H9 (cell line): ENCODE data around the gene DCDC1. TPM values are rescaled to one million over a fixed set of nuclear protein-coding genes. Genes with fewer than 3 reads are reported as not detected.

Experiments
- DNase-seq: peaks from one replicate; pipeline ENCODE4 v3.0.0-alpha.2; 2017
- H2AFZ ChIP-seq: one replicate; pipeline ENCODE4 v1.6.1; 2013; ENCODE audit warnings: mild to moderate bottlenecking, low read length, control low read depth, moderate library complexity
- H2AK5ac ChIP-seq: 2 replicates; pipeline ENCODE4 v1.6.1; 2013; ENCODE audit warnings: low read length, control low read depth, mixed read lengths; ENCODE audit not compliant: insufficient read length
- H2BK120ac ChIP-seq: one replicate; pipeline ENCODE4 v1.6.1; 2013; ENCODE audit warnings: low read depth, mild to moderate bottlenecking, low read length, control low read depth, inconsistent platforms; ENCODE audit not compliant: poor library complexity, severe bottlenecking
- H2BK12ac ChIP-seq: 2 replicates; pipeline ENCODE4 v1.6.1; 2013; ENCODE audit warnings: low read length, control low read depth, mixed read lengths, low read depth; ENCODE audit not compliant: insufficient read length
- H2BK15ac ChIP-seq: 2 replicates; pipeline ENCODE4 v1.6.1; 2013; ENCODE audit warnings: low read depth, low read length, control low read depth
- H2BK20ac ChIP-seq: one replicate; pipeline ENCODE4 v1.6.1; 2013; ENCODE audit warnings: low read depth, mild to moderate bottlenecking, low read length, control low read depth, inconsistent platforms; ENCODE audit not compliant: poor library complexity, severe bottlenecking
- H2BK5ac ChIP-seq: 2 replicates; pipeline ENCODE4 v1.6.1; 2013; ENCODE audit warnings: low read length, control low read depth, mixed read lengths; ENCODE audit not compliant: insufficient read length
- H3K14ac ChIP-seq: 2 replicates; pipeline ENCODE4 v1.6.1; 2013; ENCODE audit warnings: low read length, control low read depth; ENCODE audit not compliant: insufficient read depth
- H3K18ac ChIP-seq: 2 replicates; pipeline ENCODE4 v1.6.1; 2013; ENCODE audit warnings: low read depth, mild to moderate bottlenecking, mixed read lengths, low read length, control low read depth; ENCODE audit not compliant: insufficient read length
- H3K23ac ChIP-seq: 2 replicates; pipeline ENCODE4 v1.6.1; 2013; ENCODE audit warnings: low read length, control low read depth, mixed read lengths, low read depth; ENCODE audit not compliant: insufficient read length
- H3K23me2 ChIP-seq: 2 replicates; pipeline ENCODE4 v1.6.1; 2013; ENCODE audit warnings: low read depth, mild to moderate bottlenecking, mixed read lengths, low read length, control low read depth; ENCODE audit not compliant: insufficient read length, poor library complexity, severe bottlenecking
- H3K27ac ChIP-seq: 2 replicates; pipeline ENCODE4 v1.5.1; 2013; ENCODE audit warnings: low read length, control low read depth, mixed read lengths, low read depth; ENCODE audit not compliant: insufficient read length
- H3K27me3 ChIP-seq: 2 replicates; pipeline ENCODE4 v1.6.1; 2013; ENCODE audit warnings: low read length, control low read depth, inconsistent platforms; ENCODE audit not compliant: insufficient read depth
- H3K4ac ChIP-seq: 2 replicates; pipeline ENCODE4 v1.6.1; 2013; ENCODE audit warnings: low read depth, mild to moderate bottlenecking, control low read depth, inconsistent platforms, low read length, moderate library complexity
- H3K4me1 ChIP-seq: 2 replicates; pipeline ENCODE4 v1.6.1; 2013; ENCODE audit warnings: low read length, control low read depth, inconsistent platforms; ENCODE audit not compliant: insufficient read depth
- H3K4me2 ChIP-seq: 2 replicates; pipeline ENCODE4 v1.6.1; 2013; ENCODE audit warnings: low read length, control low read depth, mixed read lengths; ENCODE audit not compliant: insufficient read length, insufficient read depth
- H3K56ac ChIP-seq: 2 replicates; pipeline ENCODE4 v1.6.1; 2013; ENCODE audit warnings: low read depth, mild to moderate bottlenecking, mixed read lengths, low read length, control low read depth; ENCODE audit not compliant: insufficient read length
- H3K79me1 ChIP-seq: 2 replicates; pipeline ENCODE4 v1.6.1; 2013; ENCODE audit warnings: low read depth, mild to moderate bottlenecking, moderate library complexity, low read length, control low read depth, inconsistent platforms; ENCODE audit not compliant: insufficient read depth, poor library complexity, severe bottlenecking
- H3K79me2 ChIP-seq: 2 replicates; pipeline ENCODE4 v1.6.1; 2013; ENCODE audit warnings: low read length, control low read depth, inconsistent platforms; ENCODE audit not compliant: insufficient read depth
- H3K9ac ChIP-seq: 2 replicates; pipeline ENCODE4 v1.6.1; 2013; ENCODE audit warnings: low read length, control low read depth, mixed read lengths; ENCODE audit not compliant: insufficient read length; ENCODE audit errors: extremely low read depth
- H3K9me3 ChIP-seq: one replicate; pipeline ENCODE4 v1.6.1; 2013; ENCODE audit warnings: low read depth, low read length, inconsistent platforms; ENCODE audit not compliant: control insufficient read depth
- H3T11ph ChIP-seq: one replicate; pipeline ENCODE4 v1.6.1; 2013; ENCODE audit warnings: mild to moderate bottlenecking, low read length, control low read depth, inconsistent platforms
- H4K20me1 ChIP-seq: one replicate; pipeline ENCODE4 v1.6.1; 2013; ENCODE audit not compliant: control insufficient read depth, insufficient read length, insufficient read depth
- H4K5ac ChIP-seq: 2 replicates; pipeline ENCODE4 v1.6.1; 2013; ENCODE audit warnings: low read depth, mild to moderate bottlenecking, mixed read lengths, low read length, control low read depth; ENCODE audit not compliant: insufficient read length
- H4K8ac ChIP-seq: replicated peaks from 2 replicates; pipeline ENCODE4 v1.6.1; 2013; ENCODE audit warnings: low read length, control low read depth, mixed read lengths, low read depth; ENCODE audit not compliant: insufficient read length
- H4K91ac ChIP-seq: 2 replicates; pipeline ENCODE4 v1.6.1; 2013; ENCODE audit warnings: low read depth, mild to moderate bottlenecking, moderate library complexity, mixed read lengths, low read length, control low read depth; ENCODE audit not compliant: insufficient read length
- H3K27ac Mint-ChIP-seq, 3 experiments: 2 replicates in 2 of 3; 3 replicates in 1 of 3; pipeline ENCODE4 v1.8.0; 2020 to 2021; ENCODE audit warnings: mixed read lengths in 3 of 3, mild to moderate bottlenecking in 1 of 3, moderate library complexity in 1 of 3
- H3K27me3 Mint-ChIP-seq: 2 replicates; pipeline ENCODE4 v1.8.0; 2021; ENCODE audit warnings: low read depth, mild to moderate bottlenecking, moderate library complexity, mixed read lengths
- H3K36me3 Mint-ChIP-seq, 3 experiments: 2 replicates in 2 of 3; 3 replicates in 1 of 3; pipeline ENCODE4 v1.8.0; 2020 to 2021; ENCODE audit warnings: low read depth in 3 of 3, mixed read lengths in 3 of 3; ENCODE audit not compliant: insufficient read depth in 1 of 3
- H3K4me1 Mint-ChIP-seq, 2 experiments: 2 replicates each; pipeline ENCODE4 v1.8.0; 2020; ENCODE audit warnings: mixed read lengths in 2 of 2
- H3K4me3 Mint-ChIP-seq, 2 experiments: 2 replicates in 1 of 2; 3 replicates in 1 of 2; pipeline ENCODE4 v1.8.0; 2020 to 2021; ENCODE audit warnings: mild to moderate bottlenecking in 2 of 2, mixed read lengths in 2 of 2, moderate library complexity in 1 of 2
- H3K9me3 Mint-ChIP-seq, 2 experiments: 2 replicates in 1 of 2; 3 replicates in 1 of 2; pipeline ENCODE4 v1.8.0; 2020; ENCODE audit warnings: mild to moderate bottlenecking in 2 of 2, mixed read lengths in 2 of 2, moderate library complexity in 1 of 2
- CTCF ChIP-seq: fragments of 200-600 bp; sonication (generic); conservative IDR thresholded peaks from 3 replicates; pipeline ENCODE4 v1.8.0; 2021; ENCODE audit warnings: antibody characterized with exemption, mild to moderate bottlenecking
- WGBS: extraction: QIAGEN DNeasy Blood & Tissue Kit; methylation state at CpG from one replicate; pipeline ENCODE4 v1.1.7; 2013; ENCODE audit warnings: missing lambda C conversion rate, low lambda C conversion rate, mixed read lengths; ENCODE audit not compliant: insufficient read length; ENCODE audit errors: extremely low coverage; 5-methylcytosine and 5-hydroxymethylcytosine counted together
- total RNA-seq: library from RNA; stranded (reverse); gene quantifications from 2 replicates; pipeline ENCODE4 v1.2.1, GENCODE V29; 2021

DCDC1 gene
- total RNA-seq, 1 experiment from 2014 or later: 0.09 TPM

- no peak overlapping the region for H4K8ac ChIP-seq
- no peaks in the 10 kb centered on the region for H4K20me1 ChIP-seq
- no peak overlapping the region for H3K4ac ChIP-seq
- H2BK20ac ChIP-seq: no peak overlapping the region
- no peak for TF ChIP-seq CTCF
- no peak overlapping the region for H3K9ac ChIP-seq
- no peak overlapping the region for H2BK120ac ChIP-seq
- no peak overlapping the region for H2AK5ac ChIP-seq
- no peak overlapping the region for H2AFZ ChIP-seq
- H2BK12ac ChIP-seq: no peak overlapping the region
- no peak overlapping the region for H2BK15ac ChIP-seq
- Mint-ChIP-seq H3K36me3 (no peaks in the 10 kb centered on the region), H3K27ac (no peak overlapping the region), H3K9me3 (no peaks in the 10 kb centered on the region), H3K4me3 (no peak overlapping the region), H3K4me1 (no peaks in the 10 kb centered on the region; a peak in 1 of 4 replicates), H3K27me3 (no peaks in the 10 kb centered on the region)
- H3K4me2 ChIP-seq: no peak overlapping the region
- H4K5ac ChIP-seq: no peak overlapping the region
- H3K14ac ChIP-seq: no peak overlapping the region
- H3K56ac ChIP-seq: no peak overlapping the region
- no peaks in the 10 kb centered on the region for H3K4me1 ChIP-seq
- H3K79me2 ChIP-seq: no peaks in the 10 kb centered on the region
- no peaks in the 10 kb centered on the region for H3K23me2 ChIP-seq
- H3K27ac ChIP-seq: no peak overlapping the region
- H3K79me1 ChIP-seq: no peaks in the 10 kb centered on the region
- H3T11ph ChIP-seq: no peak overlapping the region
- no CpG with 5 or more reads among the region's 2 CpGs for WGBS
- no peak overlapping the region for H2BK5ac ChIP-seq
- no peak for DNase-seq
- H3K23ac ChIP-seq: no peak overlapping the region
- H3K9me3 ChIP-seq: no peaks in the 10 kb centered on the region
- no peak overlapping the region for H4K91ac ChIP-seq
- no peak overlapping the region for H3K18ac ChIP-seq
- no peaks in the 10 kb centered on the region for H3K27me3 ChIP-seq
These were observed 474.5 kb downstream of the DCDC1 start for GRCh38 chr11:30895046-30895445.
